Activated T-cell treated with anti-CD3 and anti-CD28 coated beads, Interleukin-2, amount 50 U/mL, for 24 hours (primary cell): ENCODE data around the gene ATP8A1.
A peak's percentile ranks its signal among the peaks of the same experiment; 100 is the strongest.

Experiments used
- DNase-seq: peaks from one replicate; pipeline ENCODE4 v3.0.0-alpha.2; 2020
- H3K27ac Mint-ChIP-seq: 2 replicates; pipeline ENCODE4 v1.8.0; 2020; ENCODE audit warnings: mild to moderate bottlenecking, mixed read lengths
- H3K27me3 Mint-ChIP-seq: 2 replicates; pipeline ENCODE4 v1.8.0; 2020; ENCODE audit warnings: mixed read lengths
- H3K36me3 Mint-ChIP-seq: 2 replicates; pipeline ENCODE4 v1.8.0; 2020; ENCODE audit warnings: low read depth, mixed read lengths
- H3K4me1 Mint-ChIP-seq: 2 replicates; pipeline ENCODE4 v1.8.0; 2020; ENCODE audit warnings: low read depth, mixed read lengths
- H3K4me3 Mint-ChIP-seq: 2 replicates; pipeline ENCODE4 v1.8.0; 2020; ENCODE audit warnings: mild to moderate bottlenecking, moderate library complexity, mixed read lengths
- H3K9me3 Mint-ChIP-seq: 2 replicates; pipeline ENCODE4 v1.8.0; 2020; ENCODE audit warnings: mixed read lengths

ATP8A1 gene

DNA sequence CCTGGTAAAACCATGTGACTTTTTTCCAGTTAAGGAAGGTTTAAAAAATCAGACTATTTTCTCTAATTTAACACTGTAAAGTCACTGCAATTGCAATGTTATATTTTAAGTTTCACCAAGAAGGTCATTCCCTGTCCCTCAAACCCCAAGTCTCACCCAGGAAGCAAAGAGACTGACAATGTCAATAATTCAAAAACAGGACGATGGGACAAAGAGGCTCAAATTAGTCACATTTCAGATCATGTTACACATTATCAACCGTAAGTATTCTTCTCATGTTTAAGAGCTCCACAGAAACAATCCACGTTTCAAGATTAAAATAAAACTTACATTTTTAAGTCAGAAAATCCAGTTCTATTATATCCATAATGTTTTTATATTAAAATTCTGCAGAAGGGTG lies 246.5 kb downstream of the ATP8A1 start:
- no peak overlapping the region for H3K4me3 Mint-ChIP-seq
- no peak for DNase-seq
- H3K4me1 Mint-ChIP-seq, result no peaks in the 10 kb centered on the region
- no peaks in the 10 kb centered on the region for H3K9me3 Mint-ChIP-seq
- no peaks in the 10 kb centered on the region for H3K27me3 Mint-ChIP-seq
- H3K36me3 Mint-ChIP-seq, result peaks cover 56% of the 10 kb centered on the region
- H3K27ac Mint-ChIP-seq, result no peak overlapping the region

DNA sequence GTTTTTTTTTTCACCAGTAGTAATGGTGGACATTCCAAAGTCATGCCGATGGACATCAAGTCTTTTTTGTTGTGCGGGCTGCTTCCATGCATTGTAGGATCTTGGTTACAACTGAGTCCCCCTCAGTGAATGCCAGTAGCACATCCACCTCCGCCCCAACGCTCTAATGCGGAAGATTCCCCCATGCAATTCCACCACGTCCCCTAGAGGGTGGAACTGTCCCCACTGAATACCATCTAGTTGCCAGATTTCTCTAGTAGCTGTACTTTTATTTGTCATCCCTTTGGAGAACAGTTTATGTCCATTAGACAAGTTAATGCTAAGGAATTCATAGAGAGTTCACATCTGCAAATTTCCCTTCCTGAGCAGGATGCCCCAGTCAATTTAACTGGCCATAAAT lies 252.9 kb downstream of the ATP8A1 start:
- H3K27ac Mint-ChIP-seq, result no peak overlapping the region
- DNase-seq, result no peak
- peaks cover 28% of the 10 kb centered on the region for H3K27me3 Mint-ChIP-seq

DNA sequence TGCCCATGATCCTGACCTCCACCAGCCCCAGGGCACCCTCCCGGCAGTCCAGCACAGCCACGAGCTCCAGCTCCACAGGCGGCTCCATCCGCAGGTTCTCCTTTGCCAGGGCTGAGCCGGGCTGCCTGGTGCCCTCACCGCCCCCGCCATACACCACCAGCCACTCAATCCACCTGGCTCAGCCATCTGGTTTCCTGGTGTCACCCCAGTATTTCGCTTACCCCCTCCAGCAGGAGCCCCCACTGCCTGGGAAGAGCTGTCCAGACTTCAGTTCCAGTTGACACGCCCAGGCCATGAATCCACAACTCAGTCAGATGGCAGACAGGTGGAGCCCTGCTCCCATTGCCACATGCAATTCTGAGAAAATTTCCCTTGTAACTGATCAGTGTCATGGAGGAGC lies 255.7 kb downstream of the ATP8A1 start:
- Mint-ChIP-seq H3K27me3 (peaks cover 52% of the 10 kb centered on the region), H3K27ac (peak overlapping the region; percentile 35), H3K9me3 (no peaks in the 10 kb centered on the region), H3K36me3 (peaks cover 5% of the 10 kb centered on the region), H3K4me1 (peaks cover 29% of the 10 kb centered on the region), H3K4me3 (no peak overlapping the region)
- no peak for DNase-seq

More for the DNA sequence above, 252.9 kb downstream of the ATP8A1 start:
- no peaks in the 10 kb centered on the region for H3K9me3 Mint-ChIP-seq
- peaks cover 6% of the 10 kb centered on the region for H3K4me1 Mint-ChIP-seq
- peaks cover 9% of the 10 kb centered on the region for H3K36me3 Mint-ChIP-seq
- no peak overlapping the region for H3K4me3 Mint-ChIP-seq

DNA sequence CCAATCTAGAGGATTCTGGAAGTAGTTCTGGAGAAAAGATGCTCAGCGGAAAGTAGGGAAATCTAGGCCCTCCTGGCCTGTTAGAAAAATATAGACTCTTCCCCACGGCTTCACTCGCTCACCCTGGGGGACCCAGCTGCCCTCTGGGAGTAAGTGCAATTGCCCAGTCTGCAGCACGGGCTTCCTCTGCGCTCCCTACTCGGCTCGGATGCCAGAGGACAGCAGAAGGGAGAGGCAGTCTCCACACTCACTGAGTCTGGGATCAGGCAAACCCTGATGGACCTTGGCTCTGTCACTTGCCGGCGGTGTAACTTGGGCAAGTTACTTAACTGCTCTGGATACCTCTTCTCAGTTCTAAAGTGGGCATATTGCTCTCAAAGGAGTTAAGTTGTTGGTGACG lies 257.5 kb downstream of the ATP8A1 start:
- Mint-ChIP-seq H3K36me3 (no peaks in the 10 kb centered on the region), H3K27me3 (peaks cover 69% of the 10 kb centered on the region), H3K4me1 (peaks cover 29% of the 10 kb centered on the region), H3K27ac (no peak overlapping the region), H3K4me3 (peak overlapping the region; percentile 73), H3K9me3 (no peaks in the 10 kb centered on the region)
- no peak for DNase-seq

DNA sequence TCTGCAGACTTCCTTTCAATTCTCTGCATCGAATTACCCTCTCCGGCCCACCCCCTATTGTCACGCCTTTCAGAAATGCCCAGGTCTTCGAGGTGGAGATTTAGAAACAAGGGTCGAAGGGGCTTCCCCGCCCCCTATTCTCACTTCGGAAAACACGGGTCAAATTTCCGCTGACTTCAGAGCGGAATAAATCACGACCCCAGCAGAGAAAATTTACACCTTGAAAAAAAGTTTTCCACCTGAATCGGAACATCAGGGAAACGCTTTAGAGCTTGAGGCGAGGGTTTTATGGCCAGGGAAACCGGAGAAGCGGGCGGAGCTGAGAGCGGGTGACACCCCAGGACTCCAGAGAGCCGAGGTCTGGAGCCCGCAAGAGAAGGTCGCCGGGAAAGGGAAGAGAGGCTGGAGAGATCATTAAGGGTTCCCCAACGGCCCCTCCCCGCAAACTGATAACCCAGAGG lies 258.0 kb downstream of the ATP8A1 start:
- Mint-ChIP-seq H3K9me3 (no peaks in the 10 kb centered on the region), H3K27ac (no peak overlapping the region)

DNA sequence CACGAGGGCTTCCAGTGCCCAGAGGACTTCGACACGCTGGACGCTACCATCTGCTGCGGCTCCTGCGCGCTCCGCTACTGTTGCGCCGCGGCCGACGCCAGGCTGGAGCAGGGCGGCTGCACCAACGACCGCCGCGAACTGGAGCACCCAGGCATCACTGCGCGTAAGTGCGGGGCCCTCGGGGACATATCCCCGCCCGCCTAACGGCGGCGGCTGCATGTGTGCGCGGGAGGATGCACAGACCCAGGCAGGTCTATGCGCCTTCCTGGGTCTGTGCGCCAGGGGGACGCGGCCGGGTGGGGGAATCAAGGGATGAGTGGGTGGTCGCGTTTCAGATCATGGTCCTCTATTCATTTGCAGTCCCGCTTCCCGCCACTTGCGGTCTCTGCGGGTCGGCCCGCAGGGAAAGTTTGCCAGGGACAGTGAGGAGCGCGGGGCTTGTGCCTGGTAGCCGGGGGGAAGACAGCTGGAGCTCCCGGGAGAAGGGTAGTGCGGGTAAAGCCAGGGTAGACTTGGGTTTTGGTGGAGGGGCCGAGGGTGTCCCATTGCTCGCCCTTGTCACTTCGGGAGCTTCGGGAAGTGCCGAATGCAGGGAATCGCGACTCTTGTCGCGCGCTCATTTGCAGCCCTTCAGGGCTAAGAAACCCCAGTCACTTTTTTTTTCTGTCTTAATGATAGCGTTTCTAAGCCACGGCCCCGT lies 258.6 kb downstream of the ATP8A1 start:
- DNase-seq, result no peak
- Mint-ChIP-seq H3K27me3 (peaks cover 72% of the 10 kb centered on the region), H3K9me3 (no peaks in the 10 kb centered on the region), H3K4me3 (peak overlapping the region; percentile 73), H3K27ac (peak overlapping the region; percentile 33), H3K36me3 (no peaks in the 10 kb centered on the region), H3K4me1 (peaks cover 29% of the 10 kb centered on the region)

More for the DNA sequence above, 258.0 kb downstream of the ATP8A1 start:
- no peak for DNase-seq
- H3K4me1 Mint-ChIP-seq, result peaks cover 29% of the 10 kb centered on the region
- no peaks in the 10 kb centered on the region for H3K36me3 Mint-ChIP-seq
- H3K27me3 Mint-ChIP-seq, result peaks cover 70% of the 10 kb centered on the region
- peak overlapping the region; percentile 73 for H3K4me3 Mint-ChIP-seq

DNA sequence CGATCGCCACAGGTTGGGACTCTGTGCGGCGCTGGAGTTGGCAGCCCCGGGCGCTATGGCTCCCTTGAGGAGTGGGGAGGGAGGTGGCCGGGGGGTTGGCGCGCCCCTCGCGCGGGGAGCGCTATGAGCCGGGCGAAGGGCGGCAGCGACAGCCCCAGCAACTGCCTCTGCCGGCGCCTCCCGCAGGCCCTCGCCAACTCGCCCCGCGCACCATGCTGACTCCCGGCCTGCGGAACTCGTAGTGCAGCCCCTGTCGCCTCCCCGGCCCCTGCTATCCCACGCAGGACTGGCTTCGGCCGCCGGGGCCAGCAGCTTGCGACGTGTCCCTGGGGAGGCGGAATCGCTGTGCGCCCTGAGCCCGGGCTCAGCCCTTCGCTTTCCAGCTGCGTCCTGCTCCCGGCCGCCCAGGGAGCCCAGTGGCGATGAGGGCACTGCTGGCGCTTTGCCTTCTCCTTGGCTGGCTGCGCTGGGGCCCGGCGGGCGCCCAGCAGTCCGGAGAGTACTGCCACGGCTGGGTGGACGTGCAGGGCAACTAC lies 259.2 kb downstream of the ATP8A1 start:
- peaks cover 72% of the 10 kb centered on the region for H3K27me3 Mint-ChIP-seq
- no peaks in the 10 kb centered on the region for H3K9me3 Mint-ChIP-seq
- H3K27ac Mint-ChIP-seq, result peak overlapping the region; percentile 33
- peak; percentile 50 for DNase-seq
- H3K36me3 Mint-ChIP-seq, result no peaks in the 10 kb centered on the region
- peak overlapping the region; percentile 73 for H3K4me3 Mint-ChIP-seq
- H3K4me1 Mint-ChIP-seq, result peaks cover 29% of the 10 kb centered on the region

DNA sequence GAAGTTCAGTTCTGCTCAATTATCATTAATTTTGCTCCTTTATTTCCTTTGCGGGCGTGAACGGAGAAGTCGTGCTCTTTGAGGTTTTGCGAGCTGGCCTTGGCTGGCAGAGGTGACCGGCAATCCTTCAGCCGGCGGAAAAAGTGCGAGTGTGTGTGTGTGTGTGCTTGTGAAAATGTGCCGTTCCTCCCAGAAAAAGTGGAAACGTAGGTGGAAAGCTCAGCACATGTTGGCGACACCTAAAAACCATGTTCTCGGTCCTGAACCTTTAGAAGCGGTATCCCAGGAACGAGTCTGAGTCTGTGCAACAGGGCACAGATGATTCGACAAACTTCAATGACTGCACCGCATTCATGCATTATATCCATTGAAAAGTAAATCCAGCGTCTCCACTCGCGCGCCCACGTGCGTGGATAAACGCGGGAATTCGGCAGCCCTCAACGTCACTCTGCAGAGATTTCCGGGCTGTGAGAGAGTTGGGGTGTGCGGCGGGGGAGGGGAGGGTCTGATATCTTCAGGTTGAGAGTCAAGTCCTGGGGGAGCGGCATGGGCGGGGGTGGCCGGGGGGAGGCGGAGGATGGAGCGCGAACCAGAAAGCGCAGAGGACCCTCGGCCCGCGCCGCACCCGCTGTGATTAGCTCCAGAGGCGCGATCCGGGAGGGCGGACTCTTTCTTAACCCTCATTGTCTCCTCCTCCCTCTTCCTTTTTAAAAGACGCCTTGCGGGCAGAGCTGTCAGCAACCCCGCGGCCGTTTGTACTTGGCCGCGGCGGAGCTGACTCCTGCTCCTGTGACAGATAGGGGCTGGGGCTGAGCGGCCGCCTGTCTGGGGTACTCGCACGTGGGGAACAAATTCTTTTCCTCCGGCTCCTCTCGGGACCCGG lies 259.9 kb downstream of the ATP8A1 start, which contains the start of gene SHISA3:
SHISA3 (plus strand) TSS at position 737 of the 883 bp plus-strand sequence. CDS start 569 bp downstream, outside the sequence.
- no peaks in the 10 kb centered on the region for H3K9me3 Mint-ChIP-seq
- H3K4me3 Mint-ChIP-seq, result peak within 1 kb of the TSS; percentile 73
- peak; percentile 46 for DNase-seq
- no peaks in the 10 kb centered on the region for H3K36me3 Mint-ChIP-seq
- H3K27ac Mint-ChIP-seq, result peak within 1 kb of the TSS; percentile 33
- peaks cover 69% of the 10 kb centered on the region for H3K27me3 Mint-ChIP-seq
- peaks cover 29% of the 10 kb centered on the region for H3K4me1 Mint-ChIP-seq

DNA sequence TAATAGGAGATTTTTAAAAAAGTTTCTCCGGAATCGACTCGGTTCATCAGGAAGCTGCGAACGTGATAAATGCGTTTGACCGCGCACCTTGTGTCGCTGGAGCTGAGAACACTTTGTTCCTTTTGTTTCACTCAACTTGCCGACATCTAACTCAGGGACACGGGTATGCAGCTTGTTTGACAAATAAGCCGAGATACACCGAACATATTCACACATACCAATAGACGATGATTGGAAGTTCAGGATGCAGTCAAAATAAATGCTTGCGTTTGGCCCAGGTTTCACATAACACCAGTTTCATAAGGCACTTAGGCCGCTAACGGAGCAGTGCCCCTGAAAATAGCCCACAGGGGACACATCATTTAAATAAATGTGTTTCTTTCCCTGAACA lies 260.5 kb downstream of the ATP8A1 start:
- Mint-ChIP-seq H3K4me1 (peaks cover 29% of the 10 kb centered on the region), H3K4me3 (peak overlapping the region; percentile 73), H3K27ac (no peak overlapping the region), H3K27me3 (peaks cover 68% of the 10 kb centered on the region), H3K9me3 (no peaks in the 10 kb centered on the region), H3K36me3 (no peaks in the 10 kb centered on the region)
- DNase-seq, result no peak

DNA sequence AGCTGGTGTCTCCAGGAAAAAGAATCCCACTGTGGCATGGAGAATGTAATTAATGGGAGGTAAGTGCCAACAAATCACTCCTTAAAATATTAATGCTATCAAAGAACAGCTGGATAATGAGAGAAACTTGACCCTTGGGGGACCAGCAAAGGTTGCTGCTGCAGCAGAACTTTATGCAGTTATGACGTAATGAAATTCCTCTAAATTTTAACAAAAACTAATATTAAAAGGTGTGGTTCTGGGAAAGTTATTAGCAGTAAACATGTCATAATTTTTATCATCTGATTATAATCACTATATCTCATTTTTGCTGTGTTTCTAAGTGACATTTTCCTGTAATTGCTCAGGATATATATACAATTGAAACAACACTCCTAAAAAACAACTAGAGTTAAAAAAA lies 261.3 kb downstream of the ATP8A1 start:
- H3K4me3 Mint-ChIP-seq, result no peak overlapping the region
- H3K27me3 Mint-ChIP-seq, result peaks cover 60% of the 10 kb centered on the region
- DNase-seq, result no peak
- no peak overlapping the region for H3K27ac Mint-ChIP-seq
- no peaks in the 10 kb centered on the region for H3K9me3 Mint-ChIP-seq
- peaks cover 29% of the 10 kb centered on the region for H3K4me1 Mint-ChIP-seq
- H3K36me3 Mint-ChIP-seq, result no peaks in the 10 kb centered on the region

DNA sequence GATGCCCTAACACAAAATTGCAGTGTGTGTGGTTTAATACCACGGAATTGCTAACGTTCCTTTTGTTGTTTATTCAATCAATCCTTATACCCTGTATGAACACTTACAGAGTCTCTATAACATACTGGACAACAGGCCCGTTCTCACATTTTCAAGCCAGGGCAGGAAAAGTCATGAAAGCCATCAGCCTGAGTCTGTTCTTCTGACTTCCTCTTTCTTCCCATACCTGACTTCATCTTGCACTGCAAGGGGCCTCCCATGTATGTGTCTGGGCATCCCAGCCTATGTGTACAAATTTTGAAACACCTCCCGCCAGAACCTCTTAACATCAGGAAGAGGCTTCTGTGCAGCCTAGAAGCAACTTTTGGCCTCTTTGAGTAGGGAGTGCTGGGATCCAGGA lies 264.5 kb downstream of the ATP8A1 start:
- peaks cover 33% of the 10 kb centered on the region for H3K27me3 Mint-ChIP-seq
- DNase-seq, result no peak
- no peaks in the 10 kb centered on the region for H3K9me3 Mint-ChIP-seq
- H3K36me3 Mint-ChIP-seq, result no peaks in the 10 kb centered on the region
- no peak overlapping the region for H3K4me3 Mint-ChIP-seq
- no peak overlapping the region for H3K27ac Mint-ChIP-seq
- H3K4me1 Mint-ChIP-seq, result peaks cover 12% of the 10 kb centered on the region

DNA sequence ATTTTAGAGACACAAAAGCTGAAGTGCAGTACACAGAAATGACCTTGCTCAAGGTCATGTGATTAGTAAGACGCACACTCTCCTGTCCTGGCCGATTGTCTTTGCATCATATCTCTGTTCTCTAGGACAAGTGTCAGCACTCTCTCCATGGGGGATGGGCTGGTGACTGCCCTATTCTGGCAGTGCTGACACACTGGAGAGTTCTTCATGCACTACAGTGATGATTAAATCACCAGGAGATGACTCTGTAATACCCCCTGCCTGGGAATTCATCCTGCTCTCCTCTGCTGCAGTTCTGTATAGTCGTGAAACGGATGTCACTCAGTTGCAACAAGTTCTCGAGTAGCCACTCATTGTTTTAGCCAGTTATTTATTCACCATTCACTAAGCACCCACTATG lies 264.9 kb downstream of the ATP8A1 start:
- Mint-ChIP-seq H3K4me1 (peaks cover 8% of the 10 kb centered on the region), H3K36me3 (no peaks in the 10 kb centered on the region), H3K27ac (no peak overlapping the region), H3K9me3 (no peaks in the 10 kb centered on the region), H3K4me3 (no peak overlapping the region), H3K27me3 (peaks cover 28% of the 10 kb centered on the region)
- no peak for DNase-seq

DNA sequence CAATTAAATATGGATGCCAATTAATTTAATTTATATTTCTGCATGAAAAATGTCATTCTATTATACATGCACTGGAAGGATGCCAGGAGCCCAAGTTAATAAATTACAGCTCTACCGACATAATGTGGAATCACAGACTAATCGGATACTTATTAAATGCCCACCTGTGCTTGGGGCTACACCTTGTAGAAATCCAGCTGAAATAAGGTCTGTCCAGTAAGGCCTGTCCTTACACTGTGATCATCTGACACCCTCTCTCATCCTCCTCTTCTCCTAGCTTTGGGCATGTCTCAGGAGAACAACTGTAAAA lies 265.6 kb downstream of the ATP8A1 start:
- no peaks in the 10 kb centered on the region for H3K9me3 Mint-ChIP-seq
- H3K27ac Mint-ChIP-seq, result no peak overlapping the region
- no peak overlapping the region for H3K4me3 Mint-ChIP-seq
- peaks cover 22% of the 10 kb centered on the region for H3K27me3 Mint-ChIP-seq
- H3K36me3 Mint-ChIP-seq, result no peaks in the 10 kb centered on the region
- peaks cover 1% of the 10 kb centered on the region for H3K4me1 Mint-ChIP-seq
- DNase-seq, result no peak

DNA sequence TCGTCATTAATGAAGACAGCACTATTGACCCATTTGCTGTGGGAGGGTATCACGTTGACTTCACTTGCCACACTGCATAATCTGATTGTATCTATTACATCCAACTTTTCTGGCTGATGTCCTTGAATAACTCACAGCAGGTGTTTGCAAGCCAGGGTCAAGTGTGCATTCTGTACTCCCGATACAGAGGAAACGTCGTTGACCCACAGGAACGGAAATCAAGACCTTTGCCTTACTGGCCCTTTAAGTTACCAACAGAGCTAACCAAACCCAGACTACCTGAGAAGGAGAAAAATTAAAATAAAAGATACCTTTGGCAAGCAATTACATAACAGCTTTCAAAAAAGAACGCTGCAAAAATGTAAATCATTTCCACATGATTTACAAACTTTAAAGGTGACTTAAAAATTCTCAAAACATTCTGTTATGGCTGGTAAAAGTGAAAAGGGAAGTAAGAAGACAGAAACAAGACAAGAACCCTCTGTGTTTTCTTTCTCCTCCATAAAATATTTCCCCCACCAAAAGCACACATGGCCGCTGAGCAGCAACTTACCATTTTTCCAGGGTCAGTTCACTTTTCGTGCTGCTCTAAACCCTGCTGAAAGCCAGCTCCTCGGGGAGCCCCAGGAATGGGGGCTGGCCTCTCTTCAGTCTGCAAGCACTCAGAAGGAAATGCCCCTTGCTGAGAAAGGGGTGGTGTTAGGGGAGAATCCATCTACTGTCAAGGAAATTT lies 266.1 kb downstream of the ATP8A1 start:
- Mint-ChIP-seq H3K27ac (no peak overlapping the region), H3K27me3 (peaks cover 17% of the 10 kb centered on the region), H3K4me3 (no peak overlapping the region), H3K9me3 (no peaks in the 10 kb centered on the region), H3K36me3 (no peaks in the 10 kb centered on the region), H3K4me1 (no peaks in the 10 kb centered on the region)
- no peak for DNase-seq
